OCI-LY7 (cell line): ENCODE data around the gene DND1.

ENCODE experiments used
- EZH2phosphoT487 ChIP-seq: fragments of 200-600 bp; sonication (generic); IDR thresholded peaks from 2 replicates; pipeline ENCODE4 v1.6.1; 2018; ENCODE audit warnings: low read depth, borderline replicate concordance, mild to moderate bottlenecking, mixed run types, antibody characterized with exemption, low read length, moderate library complexity, mixed read lengths
- TF ChIP-seq, protein P1 (sequence below): fragments of 200-600 bp; sonication (generic); conservative IDR thresholded peaks from 2 replicates; pipeline ENCODE4 v1.5.1; 2014; ENCODE audit warnings: mild to moderate bottlenecking, antibody characterized with exemption, low read length, moderate library complexity, mixed read lengths

GRCh38 chr5:140641716-140642115 is 31.7 kb downstream of the DND1 start:
- TF ChIP-seq, protein P1, sequence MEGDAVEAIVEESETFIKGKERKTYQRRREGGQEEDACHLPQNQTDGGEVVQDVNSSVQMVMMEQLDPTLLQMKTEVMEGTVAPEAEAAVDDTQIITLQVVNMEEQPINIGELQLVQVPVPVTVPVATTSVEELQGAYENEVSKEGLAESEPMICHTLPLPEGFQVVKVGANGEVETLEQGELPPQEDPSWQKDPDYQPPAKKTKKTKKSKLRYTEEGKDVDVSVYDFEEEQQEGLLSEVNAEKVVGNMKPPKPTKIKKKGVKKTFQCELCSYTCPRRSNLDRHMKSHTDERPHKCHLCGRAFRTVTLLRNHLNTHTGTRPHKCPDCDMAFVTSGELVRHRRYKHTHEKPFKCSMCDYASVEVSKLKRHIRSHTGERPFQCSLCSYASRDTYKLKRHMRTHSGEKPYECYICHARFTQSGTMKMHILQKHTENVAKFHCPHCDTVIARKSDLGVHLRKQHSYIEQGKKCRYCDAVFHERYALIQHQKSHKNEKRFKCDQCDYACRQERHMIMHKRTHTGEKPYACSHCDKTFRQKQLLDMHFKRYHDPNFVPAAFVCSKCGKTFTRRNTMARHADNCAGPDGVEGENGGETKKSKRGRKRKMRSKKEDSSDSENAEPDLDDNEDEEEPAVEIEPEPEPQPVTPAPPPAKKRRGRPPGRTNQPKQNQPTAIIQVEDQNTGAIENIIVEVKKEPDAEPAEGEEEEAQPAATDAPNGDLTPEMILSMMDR, result no peak
- TF ChIP-seq EZH2phosphoT487, result no peak
